Glutamatergic neuron (in vitro differentiated cells): Measurements from ENCODE around the gene CHRNB1. TPM values are rescaled to one million over a fixed set of nuclear protein-coding genes. Genes with fewer than 3 reads are reported as not detected.
"Not testable (repeated sequence)": the region's sequence is repeated elsewhere in the genome, so short reads cannot be mapped to it uniquely, and the experiment has no call there.

Experiments
- DNase-seq: peaks from one replicate; pipeline ENCODE4 v3.0.0; 2022
- H3K27ac Mint-ChIP-seq: one replicate; pipeline ENCODE4 v1.8.0; 2020; ENCODE audit warnings: mild to moderate bottlenecking, mixed read lengths, inconsistent platforms; ENCODE audit not compliant: unreplicated experiment
- H3K27me3 Mint-ChIP-seq: one replicate; pipeline ENCODE4 v1.8.0; 2020; ENCODE audit warnings: mild to moderate bottlenecking, moderate library complexity, mixed read lengths, inconsistent platforms; ENCODE audit not compliant: unreplicated experiment
- H3K36me3 Mint-ChIP-seq: one replicate; pipeline ENCODE4 v1.8.0; 2020; ENCODE audit warnings: mild to moderate bottlenecking, mixed read lengths, inconsistent platforms; ENCODE audit not compliant: unreplicated experiment
- H3K4me1 Mint-ChIP-seq: one replicate; pipeline ENCODE4 v1.8.0; 2020; ENCODE audit warnings: mild to moderate bottlenecking, low read depth, mixed read lengths, inconsistent platforms; ENCODE audit not compliant: unreplicated experiment
- H3K4me3 Mint-ChIP-seq: one replicate; pipeline ENCODE4 v1.8.0; 2020; ENCODE audit warnings: mild to moderate bottlenecking, mixed read lengths, inconsistent platforms; ENCODE audit not compliant: unreplicated experiment
- H3K9me3 Mint-ChIP-seq: one replicate; pipeline ENCODE4 v1.8.0; 2020; ENCODE audit warnings: mild to moderate bottlenecking, moderate library complexity, mixed read lengths, inconsistent platforms; ENCODE audit not compliant: unreplicated experiment
- CTCF ChIP-seq: fragments of 200-600 bp; sonication (generic); IDR thresholded peaks from one replicate; pipeline ENCODE4 v1.5.0; 2021; ENCODE audit not compliant: partially characterized antibody, unreplicated experiment
- total RNA-seq: library from RNA; stranded (reverse); fragmentation: NEBNext Ultra II Directional; extraction: Animal tissue kit (Norgen Biotek cat#: 25700); gene quantifications from one replicate; pipeline ENCODE4 v1.2.1, GENCODE V29; 2021; ENCODE audit not compliant: unreplicated experiment

CHRNB1 gene
- total RNA-seq, 1 donor from 2014 or later = 16.4 TPM

GRCh38 chr17:7468290-7468689 is 23.4 kb downstream of the CHRNB1 start:
- Mint-ChIP-seq H3K27me3 (peaks cover 5% of the 10 kb centered on the region), H3K4me1 (no peaks in the 10 kb centered on the region), H3K27ac (no peak overlapping the region), H3K9me3 (peaks cover 2% of the 10 kb centered on the region), H3K36me3 (no peaks in the 10 kb centered on the region), H3K4me3 (no peak overlapping the region)
- TF ChIP-seq CTCF = no peak
- no peak for DNase-seq

- H3K27ac Mint-ChIP-seq = no peak overlapping the region
- H3K4me1 Mint-ChIP-seq = no peaks in the 10 kb centered on the region
- H3K36me3 Mint-ChIP-seq = no peaks in the 10 kb centered on the region
- H3K9me3 Mint-ChIP-seq = peaks cover 2% of the 10 kb centered on the region
- H3K27me3 Mint-ChIP-seq = peaks cover 5% of the 10 kb centered on the region
- H3K4me3 Mint-ChIP-seq = no peak overlapping the region
- no peak for DNase-seq
- no peak for TF ChIP-seq CTCF
These were observed 24.0 kb downstream of the CHRNB1 start for GRCh38 chr17:7468804-7469389.

GRCh38 chr17:7469843-7470242 is 25.0 kb downstream of the CHRNB1 start:
- not testable (repeated sequence) for H3K36me3 Mint-ChIP-seq, DNase-seq, H3K4me3 Mint-ChIP-seq, H3K27ac Mint-ChIP-seq, H3K27me3 Mint-ChIP-seq, H3K4me1 Mint-ChIP-seq, H3K9me3 Mint-ChIP-seq

GRCh38 chr17:7470457-7470973 is 25.7 kb downstream of the CHRNB1 start:
- DNase-seq, H3K4me3 Mint-ChIP-seq, H3K9me3 Mint-ChIP-seq, H3K36me3 Mint-ChIP-seq, H3K27ac Mint-ChIP-seq, H3K4me1 Mint-ChIP-seq, H3K27me3 Mint-ChIP-seq: not testable (repeated sequence)

- DNase-seq = no peak
- Mint-ChIP-seq H3K27ac (no peak overlapping the region), H3K4me3 (no peak overlapping the region), H3K27me3 (peaks cover 4% of the 10 kb centered on the region), H3K4me1 (peaks cover 3% of the 10 kb centered on the region), H3K9me3 (peaks cover 1% of the 10 kb centered on the region), H3K36me3 (no peaks in the 10 kb centered on the region)
- TF ChIP-seq CTCF = no peak
These were observed 26.9 kb downstream of the CHRNB1 start for GRCh38 chr17:7471729-7472128.

- H3K27ac Mint-ChIP-seq, H3K9me3 Mint-ChIP-seq, H3K27me3 Mint-ChIP-seq, DNase-seq, H3K36me3 Mint-ChIP-seq, H3K4me3 Mint-ChIP-seq: not testable (repeated sequence)
- H3K4me1 Mint-ChIP-seq = peaks cover 14% of the 10 kb centered on the region
These were observed 29.9 kb downstream of the CHRNB1 start for GRCh38 chr17:7474767-7475166.
